H1 (cell line): ENCODE results near the gene MSH4. TPM values are rescaled to one million over a fixed set of nuclear protein-coding genes. Genes with fewer than 3 reads are reported as not detected.

Source experiments
- GTF2F1 ChIP-seq: IDR thresholded peaks from 2 replicates; pipeline ENCODE4 v1.6.1; 2012; ENCODE audit warnings: low read depth, low read length, improper control_type of control experiment, borderline replicate concordance
- KDM5A ChIP-seq: fragments of 200-600 bp; IDR thresholded peaks from 2 replicates; pipeline ENCODE4 v1.7.1; 2012; ENCODE audit warnings: mild to moderate bottlenecking, low read length, inconsistent platforms, mixed read lengths
- RAD21 ChIP-seq, 2 experiments: IDR thresholded peaks in 1 of 2; conservative IDR thresholded peaks in 1 of 2; 2 replicates each; pipeline ENCODE4 v1.6.1; 2011; ENCODE audit warnings: low read depth in 2 of 2, low read length in 2 of 2, improper control_type of control experiment in 1 of 2, inconsistent platforms in 1 of 2, mild to moderate bottlenecking in 1 of 2, moderate library complexity in 1 of 2
- SAP30 ChIP-seq: fragments of 300-600 bp; sonication (generic); IDR thresholded peaks from 2 replicates; pipeline ENCODE4 v1.7.1; 2012; ENCODE audit warnings: low read length, moderate library complexity, mild to moderate bottlenecking, inconsistent platforms; ENCODE audit not compliant: insufficient read depth, insufficient replicate concordance
- SP2 ChIP-seq: IDR thresholded peaks from 2 replicates; pipeline ENCODE4 v1.6.1; 2012; ENCODE audit warnings: mild to moderate bottlenecking, low read length, inconsistent platforms
- SP4 ChIP-seq: IDR thresholded peaks from 2 replicates; pipeline ENCODE4 v1.6.1; 2012; ENCODE audit warnings: low read length, inconsistent platforms
- TEAD4 ChIP-seq: IDR thresholded peaks from 2 replicates; pipeline ENCODE4 v1.6.1; 2012; ENCODE audit warnings: low read depth, low read length, inconsistent platforms, mixed read lengths
- ZNF274 ChIP-seq: IDR thresholded peaks from 2 replicates; pipeline ENCODE4 v1.7.0; 2012; ENCODE audit warnings: low read length, borderline replicate concordance; ENCODE audit errors: extremely low read depth
- polyA plus RNA-seq, 7 experiments: library from polyadenylated mRNA; depleted of rRNA in 3 of 7; stranded (reverse) in 5 of 7; unstranded in 2 of 7; fragments of >200 nt in 5 of 7; fragments of 200-250 nt in 2 of 7; gene quantifications; 1 replicate in 5 of 7; 2 replicates in 1 of 7; 4 replicates in 1 of 7; pipeline versions ENCODE4 v1.2.1 to v1.2.3, GENCODE V29; 2011 to 2013; ENCODE audit warnings: missing spikeins in 2 of 7, mixed read lengths in 2 of 7
- total RNA-seq: library from RNA; stranded (reverse); fragmentation: NEBNext Ultra II Directional; extraction: Animal tissue kit (Norgen Biotek cat#: 25700); gene quantifications from 2 replicates; pipeline ENCODE4 v1.2.1, GENCODE V29; 2021
- TF ChIP-seq, protein P1 (sequence below): fragments of 300-600 bp; sonication (generic); IDR thresholded peaks from 2 replicates; pipeline ENCODE4 v1.7.1; 2012; ENCODE audit warnings: low read length, moderate library complexity, mild to moderate bottlenecking, inconsistent platforms; ENCODE audit not compliant: insufficient replicate concordance

Gene MSH4
- total and polyA plus RNA-seq, 2 of the 8 experiments (the other 6 are each of a cell fraction or from before 2014, with no cell fraction given), result 0.03 to 0.22 TPM

DNA sequence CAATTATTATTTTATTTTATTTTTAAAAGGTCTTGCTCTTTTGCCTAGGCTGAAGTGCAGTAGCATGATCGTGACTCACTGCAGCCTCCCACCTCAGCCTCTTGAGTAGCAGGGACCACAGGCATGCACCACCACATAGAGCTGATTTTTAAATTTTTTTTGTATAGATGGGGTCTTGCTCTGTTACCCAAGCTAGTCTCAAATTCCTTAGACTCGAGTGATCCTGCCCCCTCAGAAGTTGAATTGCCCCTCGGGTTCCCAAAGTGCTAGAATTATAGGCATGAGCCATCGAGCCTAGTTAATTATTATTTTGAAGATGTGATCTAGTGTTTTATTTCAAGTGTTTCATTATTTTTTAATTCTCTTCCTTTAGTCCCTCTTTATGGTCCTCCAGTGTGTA lies 12.2 kb downstream of the MSH4 start (continued):
- TF ChIP-seq, protein P1, sequence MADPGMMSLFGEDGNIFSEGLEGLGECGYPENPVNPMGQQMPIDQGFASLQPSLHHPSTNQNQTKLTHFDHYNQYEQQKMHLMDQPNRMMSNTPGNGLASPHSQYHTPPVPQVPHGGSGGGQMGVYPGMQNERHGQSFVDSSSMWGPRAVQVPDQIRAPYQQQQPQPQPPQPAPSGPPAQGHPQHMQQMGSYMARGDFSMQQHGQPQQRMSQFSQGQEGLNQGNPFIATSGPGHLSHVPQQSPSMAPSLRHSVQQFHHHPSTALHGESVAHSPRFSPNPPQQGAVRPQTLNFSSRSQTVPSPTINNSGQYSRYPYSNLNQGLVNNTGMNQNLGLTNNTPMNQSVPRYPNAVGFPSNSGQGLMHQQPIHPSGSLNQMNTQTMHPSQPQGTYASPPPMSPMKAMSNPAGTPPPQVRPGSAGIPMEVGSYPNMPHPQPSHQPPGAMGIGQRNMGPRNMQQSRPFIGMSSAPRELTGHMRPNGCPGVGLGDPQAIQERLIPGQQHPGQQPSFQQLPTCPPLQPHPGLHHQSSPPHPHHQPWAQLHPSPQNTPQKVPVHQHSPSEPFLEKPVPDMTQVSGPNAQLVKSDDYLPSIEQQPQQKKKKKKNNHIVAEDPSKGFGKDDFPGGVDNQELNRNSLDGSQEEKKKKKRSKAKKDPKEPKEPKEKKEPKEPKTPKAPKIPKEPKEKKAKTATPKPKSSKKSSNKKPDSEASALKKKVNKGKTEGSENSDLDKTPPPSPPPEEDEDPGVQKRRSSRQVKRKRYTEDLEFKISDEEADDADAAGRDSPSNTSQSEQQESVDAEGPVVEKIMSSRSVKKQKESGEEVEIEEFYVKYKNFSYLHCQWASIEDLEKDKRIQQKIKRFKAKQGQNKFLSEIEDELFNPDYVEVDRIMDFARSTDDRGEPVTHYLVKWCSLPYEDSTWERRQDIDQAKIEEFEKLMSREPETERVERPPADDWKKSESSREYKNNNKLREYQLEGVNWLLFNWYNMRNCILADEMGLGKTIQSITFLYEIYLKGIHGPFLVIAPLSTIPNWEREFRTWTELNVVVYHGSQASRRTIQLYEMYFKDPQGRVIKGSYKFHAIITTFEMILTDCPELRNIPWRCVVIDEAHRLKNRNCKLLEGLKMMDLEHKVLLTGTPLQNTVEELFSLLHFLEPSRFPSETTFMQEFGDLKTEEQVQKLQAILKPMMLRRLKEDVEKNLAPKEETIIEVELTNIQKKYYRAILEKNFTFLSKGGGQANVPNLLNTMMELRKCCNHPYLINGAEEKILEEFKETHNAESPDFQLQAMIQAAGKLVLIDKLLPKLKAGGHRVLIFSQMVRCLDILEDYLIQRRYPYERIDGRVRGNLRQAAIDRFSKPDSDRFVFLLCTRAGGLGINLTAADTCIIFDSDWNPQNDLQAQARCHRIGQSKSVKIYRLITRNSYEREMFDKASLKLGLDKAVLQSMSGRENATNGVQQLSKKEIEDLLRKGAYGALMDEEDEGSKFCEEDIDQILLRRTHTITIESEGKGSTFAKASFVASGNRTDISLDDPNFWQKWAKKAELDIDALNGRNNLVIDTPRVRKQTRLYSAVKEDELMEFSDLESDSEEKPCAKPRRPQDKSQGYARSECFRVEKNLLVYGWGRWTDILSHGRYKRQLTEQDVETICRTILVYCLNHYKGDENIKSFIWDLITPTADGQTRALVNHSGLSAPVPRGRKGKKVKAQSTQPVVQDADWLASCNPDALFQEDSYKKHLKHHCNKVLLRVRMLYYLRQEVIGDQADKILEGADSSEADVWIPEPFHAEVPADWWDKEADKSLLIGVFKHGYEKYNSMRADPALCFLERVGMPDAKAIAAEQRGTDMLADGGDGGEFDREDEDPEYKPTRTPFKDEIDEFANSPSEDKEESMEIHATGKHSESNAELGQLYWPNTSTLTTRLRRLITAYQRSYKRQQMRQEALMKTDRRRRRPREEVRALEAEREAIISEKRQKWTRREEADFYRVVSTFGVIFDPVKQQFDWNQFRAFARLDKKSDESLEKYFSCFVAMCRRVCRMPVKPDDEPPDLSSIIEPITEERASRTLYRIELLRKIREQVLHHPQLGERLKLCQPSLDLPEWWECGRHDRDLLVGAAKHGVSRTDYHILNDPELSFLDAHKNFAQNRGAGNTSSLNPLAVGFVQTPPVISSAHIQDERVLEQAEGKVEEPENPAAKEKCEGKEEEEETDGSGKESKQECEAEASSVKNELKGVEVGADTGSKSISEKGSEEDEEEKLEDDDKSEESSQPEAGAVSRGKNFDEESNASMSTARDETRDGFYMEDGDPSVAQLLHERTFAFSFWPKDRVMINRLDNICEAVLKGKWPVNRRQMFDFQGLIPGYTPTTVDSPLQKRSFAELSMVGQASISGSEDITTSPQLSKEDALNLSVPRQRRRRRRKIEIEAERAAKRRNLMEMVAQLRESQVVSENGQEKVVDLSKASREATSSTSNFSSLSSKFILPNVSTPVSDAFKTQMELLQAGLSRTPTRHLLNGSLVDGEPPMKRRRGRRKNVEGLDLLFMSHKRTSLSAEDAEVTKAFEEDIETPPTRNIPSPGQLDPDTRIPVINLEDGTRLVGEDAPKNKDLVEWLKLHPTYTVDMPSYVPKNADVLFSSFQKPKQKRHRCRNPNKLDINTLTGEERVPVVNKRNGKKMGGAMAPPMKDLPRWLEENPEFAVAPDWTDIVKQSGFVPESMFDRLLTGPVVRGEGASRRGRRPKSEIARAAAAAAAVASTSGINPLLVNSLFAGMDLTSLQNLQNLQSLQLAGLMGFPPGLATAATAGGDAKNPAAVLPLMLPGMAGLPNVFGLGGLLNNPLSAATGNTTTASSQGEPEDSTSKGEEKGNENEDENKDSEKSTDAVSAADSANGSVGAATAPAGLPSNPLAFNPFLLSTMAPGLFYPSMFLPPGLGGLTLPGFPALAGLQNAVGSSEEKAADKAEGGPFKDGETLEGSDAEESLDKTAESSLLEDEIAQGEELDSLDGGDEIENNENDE, result no peak
- TF ChIP-seq KDM5A (no peak), ZNF274 (no peak), SP2 (no peak), SAP30 (no peak), TEAD4 (no peak), SP4 (no peak), GTF2F1 (no peak), RAD21 (IDR thresholded peaks at IDR 0.05 in 1 of 2, conservative IDR thresholded peaks at IDR 0.05 in 1 of 2; ENCODE audit: low read depth in 2 of 2, low read length in 2 of 2) (no peak)
- TF ChIP-seq, all 59 proteins: peak for 0
